H7 (cell line): ENCODE data around the gene SWSAP1. TPM values are rescaled to one million over a fixed set of nuclear protein-coding genes. Genes with fewer than 3 reads are reported as not detected.
"Not testable (repeated sequence)": the region's sequence is repeated elsewhere in the genome, so short reads cannot be mapped to it uniquely, and the experiment has no call there.

Experiments
- DNase-seq: peaks from one replicate; pipeline ENCODE4 v3.0.0; 2012
- H3K27me3 ChIP-seq: 2 replicates; pipeline ENCODE4 v1.6.0; 2011; ENCODE audit warnings: mild to moderate bottlenecking, low read length; ENCODE audit not compliant: control insufficient read depth, insufficient read depth
- H3K36me3 ChIP-seq: replicated peaks from 2 replicates; pipeline ENCODE4 v1.5.1; 2011; ENCODE audit warnings: low read length; ENCODE audit not compliant: control insufficient read depth, insufficient read depth
- H3K4me3 ChIP-seq: 2 replicates; pipeline ENCODE4 v1.5.1; 2011; ENCODE audit warnings: low read depth, mild to moderate bottlenecking, control low read depth, low read length, moderate library complexity; ENCODE audit not compliant: insufficient read depth
- total RNA-seq: library from RNA; depleted of rRNA; stranded (reverse); fragments of >200 nt; shearing (Covaris generic); gene quantifications from 2 replicates; pipeline ENCODE4 v1.2.3, GENCODE V29; 2014

Gene SWSAP1
- total RNA-seq, 1 experiment from 2014 or later = 3.0 TPM

- peaks cover 6% of the 10 kb centered on the region; the same call in 1 of the 2 replicates for H3K27me3 ChIP-seq
- peaks cover 6% of the 10 kb centered on the region for H3K36me3 ChIP-seq
- no peak overlapping the region for H3K4me3 ChIP-seq
- no peak for DNase-seq
These were observed 30.2 kb downstream of the SWSAP1 start for GRCh38 chr19:11404588-11405222.

- peak overlapping the region; percentile 3; the same call in 1 of the 2 replicates for H3K4me3 ChIP-seq
- H3K36me3 ChIP-seq = peaks cover 6% of the 10 kb centered on the region
- H3K27me3 ChIP-seq = peaks cover 6% of the 10 kb centered on the region; the same call in 1 of the 2 replicates
- peak; percentile 92 for DNase-seq
These were observed 31.6 kb downstream of the SWSAP1 start for GRCh38 chr19:11405846-11406643.

GRCh38 chr19:11406703-11407236 lies 32.3 kb downstream of the SWSAP1 start:
- not testable (repeated sequence) for H3K4me3 ChIP-seq, H3K36me3 ChIP-seq, H3K27me3 ChIP-seq, DNase-seq

GRCh38 chr19:11408591-11408990 lies 34.1 kb downstream of the SWSAP1 start:
- Histone ChIP-seq H3K4me3 (no peak overlapping the region), H3K36me3 (peaks cover 2% of the 10 kb centered on the region), H3K27me3 (peaks cover 6% of the 10 kb centered on the region; the same call in 1 of the 2 replicates)
- DNase-seq = no peak

GRCh38 chr19:11410682-11411081 lies 36.2 kb downstream of the SWSAP1 start:
- H3K27me3 ChIP-seq = peaks cover 8% of the 10 kb centered on the region; the same call in 1 of the 2 replicates
- H3K4me3 ChIP-seq = no peak overlapping the region
- peaks cover 4% of the 10 kb centered on the region for H3K36me3 ChIP-seq
- DNase-seq = no peak

- Histone ChIP-seq H3K36me3 (peaks cover 4% of the 10 kb centered on the region), H3K4me3 (no peak overlapping the region), H3K27me3 (peaks cover 21% of the 10 kb centered on the region)
- no peak for DNase-seq
These were observed 40.1 kb downstream of the SWSAP1 start for GRCh38 chr19:11414544-11414943.

- H3K36me3 ChIP-seq = peaks cover 4% of the 10 kb centered on the region
- H3K4me3 ChIP-seq = no peak overlapping the region
- H3K27me3 ChIP-seq = peaks cover 40% of the 10 kb centered on the region
- DNase-seq = peak; percentile 5
These were observed 42.0 kb downstream of the SWSAP1 start for GRCh38 chr19:11416346-11417052.

GRCh38 chr19:11418094-11418548 lies 43.7 kb downstream of the SWSAP1 start:
- peaks cover 4% of the 10 kb centered on the region for H3K36me3 ChIP-seq
- DNase-seq = no peak
- H3K4me3 ChIP-seq = peak overlapping the region; percentile 79
- H3K27me3 ChIP-seq = peaks cover 54% of the 10 kb centered on the region

GRCh38 chr19:11418549-11419506 lies 44.4 kb downstream of the SWSAP1 start, which contains the start of gene RGL3:
Gene RGL3 (minus strand): TSS chr19:11419314. CDS start chr19:11419278, 36 bp downstream.
- H3K36me3 ChIP-seq = peaks cover 4% of the 10 kb centered on the region
- peak; percentile 92 for DNase-seq
- peak within 1 kb of the TSS; percentile 79 for H3K4me3 ChIP-seq
- H3K27me3 ChIP-seq = peaks cover 61% of the 10 kb centered on the region

- peak; percentile 78 for DNase-seq
- Histone ChIP-seq H3K27me3 (peaks cover 63% of the 10 kb centered on the region), H3K36me3 (peaks cover under 1% of the 10 kb centered on the region; the same call in 1 of the 2 replicates), H3K4me3 (peak overlapping the region; percentile 60)
These were observed 46.2 kb downstream of the SWSAP1 start for GRCh38 chr19:11420429-11421370.

- peak overlapping the region; percentile 60 for H3K4me3 ChIP-seq
- DNase-seq = peak; percentile 93
- peaks cover 61% of the 10 kb centered on the region for H3K27me3 ChIP-seq
- H3K36me3 ChIP-seq = no peaks in the 10 kb centered on the region
These were observed 47.1 kb downstream of the SWSAP1 start for GRCh38 chr19:11421371-11422098.
